Small intestine (tissue), 7 donors: ENCODE measurements around the gene TRPM1. TPM values are rescaled to one million over a fixed set of nuclear protein-coding genes. Genes with fewer than 3 reads are reported as not detected.

Experiments
- DNase-seq, 2 donors: peaks; one replicate each; pipeline versions ENCODE4 v3.0.0 to v3.0.0-alpha.2; 2013
- FAIRE-seq: peaks from 2 replicates; lab custom pipeline; 2012; peaks lifted over from hg19 to GRCh38; lab: Jason Lieb, UNC
- H3K27ac ChIP-seq, 3 donors: one replicate each; pipeline ENCODE4 v1.5.1; 2013; ENCODE audit warnings: low read length in 2 of 3, mild to moderate bottlenecking in 2 of 3, control low read depth in 1 of 3, inconsistent platforms in 1 of 3, low read depth in 1 of 3, moderate library complexity in 1 of 3
- H3K27me3 ChIP-seq, 3 donors: one replicate each; pipeline ENCODE4 v1.6.1; 2013; ENCODE audit warnings: low read length in 3 of 3, inconsistent platforms in 1 of 3; ENCODE audit not compliant: control insufficient read depth in 3 of 3, insufficient read depth in 3 of 3
- H3K36me3 ChIP-seq, 3 donors: one replicate each; pipeline ENCODE4 v1.6.1; 2013; ENCODE audit warnings: low read length in 3 of 3, inconsistent platforms in 1 of 3, low read depth in 1 of 3, mild to moderate bottlenecking in 1 of 3, moderate library complexity in 1 of 3; ENCODE audit not compliant: control insufficient read depth in 3 of 3, insufficient read depth in 2 of 3
- H3K4me1 ChIP-seq, 3 donors: one replicate each; pipeline ENCODE4 v1.6.1; 2013; ENCODE audit warnings: low read length in 2 of 3, inconsistent platforms in 1 of 3, low read depth in 1 of 3, mild to moderate bottlenecking in 1 of 3, moderate library complexity in 1 of 3; ENCODE audit not compliant: control insufficient read depth in 3 of 3, insufficient read depth in 2 of 3
- H3K4me3 ChIP-seq, 3 donors: one replicate each; pipeline ENCODE4 v1.5.1; 2013; ENCODE audit warnings: low read length in 3 of 3, control low read depth in 1 of 3, inconsistent platforms in 1 of 3, low read depth in 1 of 3, mild to moderate bottlenecking in 1 of 3, moderate library complexity in 1 of 3
- H3K9me3 ChIP-seq, 2 donors: one replicate each; pipeline ENCODE4 v1.6.1; 2013; ENCODE audit warnings: low read depth in 1 of 2, low read length in 1 of 2; ENCODE audit not compliant: control insufficient read depth in 2 of 2, insufficient read depth in 1 of 2
- WGBS, 3 donors: extraction: QIAGEN DNeasy Blood & Tissue Kit; methylation state at CpG; one replicate each; pipeline ENCODE4 v1.1.7; 2013; 5-methylcytosine and 5-hydroxymethylcytosine counted together
- polyA plus RNA-seq, 4 donors: library from polyadenylated mRNA; stranded (reverse) in 3 of 4; unstranded in 1 of 4; fragments of 200-250 nt in 3 of 4; fragments of 120-200 nt in 1 of 4; gene quantifications; one replicate each; pipeline versions ENCODE4 v1.2.1 to v1.2.3, GENCODE V29; 2013
- donor health status: healthy with polysubstance abuse.
- donor health status: control.
- donor health status: control.
- donor health status: Bipolar disorder and iron deficiency.
- donor health status: healthy.

Gene TRPM1
- polyA plus RNA-seq, 4 donors: under 0.01 TPM; not detected in 3

- DNase-seq (no peak), FAIRE-seq (no peak)
- H3K9me3 ChIP-seq: no peaks in the 10 kb centered on the region
- H3K4me1 ChIP-seq: no peaks in the 10 kb centered on the region
- WGBS, 3 donors: 57 to 70% (median 65%) methylated on average over 2 of the region's 2 CpGs
- peaks cover 0 to 3% (median 1%) of the 10 kb centered on the region in 3 donors for H3K27me3 ChIP-seq
- H3K36me3 ChIP-seq: no peaks in the 10 kb centered on the region
- H3K27ac ChIP-seq: no peak overlapping the region
- no peak overlapping the region for H3K4me3 ChIP-seq
Observed at GRCh38 chr15:31005660-31006059, 95.9 kb downstream of the TRPM1 start.

GRCh38 chr15:31004220-31004733, 97.2 kb downstream of the TRPM1 start:
- no peak for FAIRE-seq
- no peak overlapping the region for H3K4me3 ChIP-seq
- H3K4me1 ChIP-seq: no peaks in the 10 kb centered on the region
- no peak overlapping the region for H3K27ac ChIP-seq
- H3K9me3 ChIP-seq: no peaks in the 10 kb centered on the region
- 34 to 58% (median 44%) methylated on average over 5 of the region's 5 CpGs for WGBS, 3 donors
- H3K36me3 ChIP-seq: no peaks in the 10 kb centered on the region
- peaks cover 0 to 3% (median 1%) of the 10 kb centered on the region in 3 donors for H3K27me3 ChIP-seq
- DNase-seq: no peak

- no peak for FAIRE-seq
- Histone ChIP-seq H3K36me3 (no peaks in the 10 kb centered on the region), H3K4me3 (no peak overlapping the region), H3K27me3 (peaks cover 0 to 3% (median 1%) of the 10 kb centered on the region in 3 donors), H3K27ac (no peak overlapping the region), H3K4me1 (no peaks in the 10 kb centered on the region), H3K9me3 (peaks cover 0 to 3% of the 10 kb centered on the region in 2 donors)
- DNase-seq: no peak
- WGBS, 3 donors: 93 to 95% (median 93%) methylated on average over 3 of the region's 3 CpGs
Observed at GRCh38 chr15:31001702-31002101, 99.8 kb downstream of the TRPM1 start.

GRCh38 chr15:30999729-31000128, 101.8 kb downstream of the TRPM1 start:
- no peak overlapping the region for H3K27ac ChIP-seq
- WGBS, 3 donors: 70 to 79% (median 71%) methylated on average over 3 of the region's 3 CpGs
- no peak overlapping the region for H3K4me3 ChIP-seq

GRCh38 chr15:30997270-30997669, 104.3 kb downstream of the TRPM1 start:
- Histone ChIP-seq H3K4me3 (no peak overlapping the region), H3K9me3 (peaks cover 0 to 3% of the 10 kb centered on the region in 2 donors), H3K27ac (no peak overlapping the region), H3K36me3 (no peaks in the 10 kb centered on the region), H3K4me1 (no peaks in the 10 kb centered on the region), H3K27me3 (no peaks in the 10 kb centered on the region)
- FAIRE-seq (no peak), DNase-seq (no peak)
- WGBS, 3 donors: 93 to 97% (median 94%) methylated on average over 1 of the region's 1 CpG

More at GRCh38 chr15:30999729-31000128, 101.8 kb downstream of the TRPM1 start:
- Histone ChIP-seq H3K4me1 (no peaks in the 10 kb centered on the region), H3K36me3 (no peaks in the 10 kb centered on the region), H3K9me3 (peaks cover 0 to 3% of the 10 kb centered on the region in 2 donors), H3K27me3 (peaks cover 0 to 3% (median 1%) of the 10 kb centered on the region in 3 donors)
- FAIRE-seq: no peak
- peak in 1 of 2 donors; percentile 18 for DNase-seq

- Histone ChIP-seq H3K27ac (peak overlapping the region; percentile 99 to 100 (median 99)), H3K9me3 (no peaks in the 10 kb centered on the region), H3K4me1 (peaks cover 2 to 10% (median 3%) of the 10 kb centered on the region in 3 donors), H3K36me3 (no peaks in the 10 kb centered on the region), H3K27me3 (no peaks in the 10 kb centered on the region), H3K4me3 (peak overlapping the region; percentile 71 to 77 (median 72))
- FAIRE-seq (no peak), DNase-seq (peak in 1 of 2 donors; percentile 30)
- WGBS, 3 donors: 42 to 73% (median 63%) methylated on average over 7 of the region's 7 CpGs
Observed at GRCh38 chr15:30992249-30992864, 109.2 kb downstream of the TRPM1 start.

- Histone ChIP-seq H3K27me3 (no peaks in the 10 kb centered on the region), H3K9me3 (no peaks in the 10 kb centered on the region), H3K4me1 (peaks cover 3 to 10% (median 4%) of the 10 kb centered on the region in 3 donors), H3K4me3 (peak within 1 kb of the TSS; percentile 71 to 99 (median 98)), H3K36me3 (peaks cover 0 to 2% (median 0%) of the 10 kb centered on the region in 3 donors), H3K27ac (peak within 1 kb of the TSS; percentile 99 to 100 (median 99))
- DNase-seq: peak; percentile 86 to 93
- 0 to 1% (median 1%) methylated on average over 70 to 114 of the region's 114 CpGs for WGBS, 3 donors
- no peak for FAIRE-seq
Observed at GRCh38 chr15:30991255-30992235, 110.0 kb downstream of the TRPM1 start, which contains the start of gene MTMR10. MTMR10 (minus strand) TSS chr15:30991628; CDS start chr15:30991506, 122 bp downstream.
